Sigmoid colon (tissue), 7 donors: ENCODE results near the gene STK33. TPM values are rescaled to one million over a fixed set of nuclear protein-coding genes. Genes with fewer than 3 reads are reported as not detected.

Experiments used
- DNase-seq: peaks from one replicate; pipeline ENCODE4 v3.0.0-alpha.2; 2019
- H3K27ac ChIP-seq, 4 donors: fragments of 200-600 bp; sonication (generic); one replicate each; pipeline ENCODE4 v1.5.1; 2016 to 2019; ENCODE audit warnings: mild to moderate bottlenecking in 1 of 4
- H3K27me3 ChIP-seq, 3 donors: fragments of 200-600 bp; sonication (generic); one replicate each; pipeline ENCODE4 v1.5.1; 2019; ENCODE audit warnings: mild to moderate bottlenecking in 1 of 3
- H3K36me3 ChIP-seq, 4 donors: fragments of 200-600 bp; sonication (generic); one replicate each; pipeline ENCODE4 v1.5.1; 2016 to 2019
- H3K4me1 ChIP-seq, 4 donors: fragments of 200-600 bp; sonication (generic); one replicate each; pipeline ENCODE4 v1.5.1; 2017 to 2019
- H3K4me3 ChIP-seq, 4 donors: fragments of 200-600 bp; sonication (generic); one replicate each; pipeline ENCODE4 v1.5.1; 2017 to 2019; ENCODE audit warnings: mild to moderate bottlenecking in 2 of 4, moderate library complexity in 1 of 4
- H3K9me3 ChIP-seq, 4 donors: fragments of 200-600 bp in 3 of 4; sonication (generic) in 3 of 4; one replicate each; pipeline versions ENCODE4 v1.5.1 to v1.6.1; 2013 to 2019
- CTCF ChIP-seq, 4 experiments: fragments of 450-650 bp in 3 of 4; fragments of 200-600 bp in 1 of 4; IDR thresholded peaks; one replicate each; pipeline ENCODE4 v1.5.1; 2016 to 2019; ENCODE audit warnings: antibody characterized with exemption in 4 of 4, mild to moderate bottlenecking in 3 of 4, moderate library complexity in 2 of 4
- EP300 ChIP-seq, 4 donors: sonication (generic); formaldehyde crosslinking; IDR thresholded peaks; one replicate each; pipeline ENCODE4 v1.6.1; 2017; ENCODE audit warnings: antibody characterized with exemption in 4 of 4
- POLR2A ChIP-seq, 2 donors: fragments of 450-650 bp; IDR thresholded peaks; one replicate each; pipeline ENCODE4 v1.6.1; 2016; ENCODE audit warnings: antibody characterized with exemption in 2 of 2, mild to moderate bottlenecking in 2 of 2, moderate library complexity in 2 of 2
- POLR2AphosphoS5 ChIP-seq, 4 donors: sonication (generic); formaldehyde crosslinking; IDR thresholded peaks; one replicate each; pipeline ENCODE4 v1.6.1; 2017; ENCODE audit warnings: antibody characterized with exemption in 4 of 4
- WGBS, 2 donors: extraction: QIAGEN DNeasy Blood & Tissue Kit; methylation state at CpG; one replicate each; pipeline ENCODE4 v1.1.7; 2013; 5-methylcytosine and 5-hydroxymethylcytosine counted together
- intact Hi-C: fragments of 100-400 bp; cut with DNase I; formaldehyde crosslinking; loops from one replicate; pipeline ENCODE4 v1.15.1; 2023
- polyA plus RNA-seq, 3 donors: library from polyadenylated mRNA; stranded (reverse); fragments of 200-250 nt; gene quantifications; one replicate each; pipeline ENCODE4 v1.2.3, GENCODE V29; 2013
- total RNA-seq, 4 donors: library from RNA; depleted of rRNA; stranded (reverse); fragments of >200 nt; gene quantifications; one replicate each; pipeline ENCODE4 v1.1.0, GENCODE V29; 2016
- donor health status: healthy with polysubstance abuse.
- donor health status: Bipolar disorder and iron deficiency.
- donor health status: healthy.

Gene STK33
- total and polyA plus RNA-seq, 7 donors = 2.0 to 23.8 (median 20.6) TPM; not detected in 2

DNA sequence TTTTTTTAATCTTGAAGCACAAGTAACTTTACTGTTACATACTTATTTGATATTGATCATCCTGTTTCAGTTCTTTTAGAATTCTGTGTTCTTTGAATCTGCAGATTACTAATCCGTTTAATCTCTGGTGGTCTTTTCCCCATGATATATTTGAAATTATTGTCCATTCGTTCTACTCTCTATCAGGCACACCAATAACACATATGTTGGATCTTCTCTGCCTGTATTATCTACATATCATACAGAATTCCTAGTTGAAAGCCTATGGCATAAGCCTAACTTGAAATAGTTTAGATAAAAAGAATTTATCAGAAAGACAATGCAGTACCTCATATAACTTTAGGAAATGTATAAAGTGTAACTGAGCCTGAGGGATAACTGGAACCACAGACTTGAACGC, 32.6 kb downstream of the STK33 start:
- WGBS, 2 donors = 88% methylated on average over 3 of the region's 3 CpGs
- Histone ChIP-seq H3K36me3 (no peaks in the 10 kb centered on the region), H3K4me1 (peaks cover 0 to 2% (median under 1%) of the 10 kb centered on the region in 4 donors), H3K4me3 (no peak overlapping the region), H3K27me3 (no peaks in the 10 kb centered on the region), H3K9me3 (no peaks in the 10 kb centered on the region), H3K27ac (no peak overlapping the region)
- no peak for TF ChIP-seq POLR2A (IDR thresholded peaks at IDR 0.05)
- TF ChIP-seq POLR2AphosphoS5 (IDR thresholded peaks at IDR 0.05) = no peak
- no peak for TF ChIP-seq CTCF (IDR thresholded peaks at IDR 0.05)
- TF ChIP-seq EP300 (IDR thresholded peaks at IDR 0.05) = no peak
- intact Hi-C loops = no loop called here
- no peak for DNase-seq

- peaks cover 0 to 8% (median 3%) of the 10 kb centered on the region in 4 donors for H3K4me1 ChIP-seq
- TF ChIP-seq POLR2AphosphoS5 (IDR thresholded peaks at IDR 0.05) = no peak
- no peak for TF ChIP-seq EP300 (IDR thresholded peaks at IDR 0.05)
- TF ChIP-seq CTCF (IDR thresholded peaks at IDR 0.05) = no peak
- no peak for TF ChIP-seq POLR2A (IDR thresholded peaks at IDR 0.05)
- 89 to 93% methylated on average over 4 of the region's 4 CpGs for WGBS, 2 donors
- no peaks in the 10 kb centered on the region for H3K27me3 ChIP-seq
- intact Hi-C loops = no loop called here
- no peak overlapping the region for H3K4me3 ChIP-seq
- H3K27ac ChIP-seq = no peak overlapping the region
- no peaks in the 10 kb centered on the region for H3K9me3 ChIP-seq
- DNase-seq = no peak
- H3K36me3 ChIP-seq = no peaks in the 10 kb centered on the region
Measured at GRCh38 chr11:8558436-8558835, 35.6 kb downstream of the STK33 start.

- no peaks in the 10 kb centered on the region for H3K36me3 ChIP-seq
- H3K4me3 ChIP-seq = no peak overlapping the region
- 51 to 53% methylated on average over 4 of the region's 4 CpGs for WGBS, 2 donors
- no peak overlapping the region for H3K27ac ChIP-seq
- H3K4me1 ChIP-seq = peaks cover 0 to 8% (median 3%) of the 10 kb centered on the region in 4 donors
- TF ChIP-seq EP300 (IDR thresholded peaks at IDR 0.05) (no peak), POLR2AphosphoS5 (IDR thresholded peaks at IDR 0.05) (no peak), CTCF (IDR thresholded peaks at IDR 0.05) (no peak), POLR2A (IDR thresholded peaks at IDR 0.05) (no peak)
- intact Hi-C loops = no loop called here
- no peak for DNase-seq
- H3K9me3 ChIP-seq = peaks cover 0 to 2% (median 0%) of the 10 kb centered on the region in 4 donors
- H3K27me3 ChIP-seq = no peaks in the 10 kb centered on the region
Measured at GRCh38 chr11:8545698-8546366, 48.2 kb downstream of the STK33 start.

DNA sequence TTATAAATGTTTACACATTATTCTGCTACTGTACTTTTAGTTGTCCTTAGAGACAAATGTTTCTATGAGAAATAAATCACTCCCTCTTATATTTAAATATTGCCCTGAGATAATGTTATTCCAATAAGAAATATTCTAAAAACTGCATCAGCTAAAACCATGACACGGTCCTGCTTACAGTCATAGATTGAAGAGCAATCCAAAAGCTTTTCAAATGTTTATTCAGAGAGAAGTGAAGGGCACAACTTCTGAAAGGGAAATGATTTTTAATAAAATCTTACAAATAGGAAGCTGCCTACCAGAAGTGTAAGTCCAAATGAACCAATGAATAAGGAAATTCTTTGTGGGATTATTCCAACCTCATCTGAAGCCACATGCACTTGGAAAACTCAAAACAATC, 49.2 kb downstream of the STK33 start:
- no peak for DNase-seq
- Histone ChIP-seq H3K4me1 (peaks cover 0 to 8% (median 3%) of the 10 kb centered on the region in 4 donors), H3K27me3 (no peaks in the 10 kb centered on the region), H3K4me3 (no peak overlapping the region), H3K27ac (no peak overlapping the region), H3K36me3 (no peaks in the 10 kb centered on the region), H3K9me3 (peaks cover 0 to 2% (median 0%) of the 10 kb centered on the region in 4 donors)
- TF ChIP-seq EP300 (IDR thresholded peaks at IDR 0.05) (no peak), POLR2A (IDR thresholded peaks at IDR 0.05) (no peak), POLR2AphosphoS5 (IDR thresholded peaks at IDR 0.05) (no peak), CTCF (IDR thresholded peaks at IDR 0.05) (no peak)
- intact Hi-C loops = no loop called here
- WGBS, 2 donors = 73 to 85% methylated on average over 1 of the region's 1 CpG

- Histone ChIP-seq H3K9me3 (peaks cover 0 to 2% (median 0%) of the 10 kb centered on the region in 4 donors), H3K36me3 (no peaks in the 10 kb centered on the region), H3K27ac (no peak overlapping the region), H3K27me3 (no peaks in the 10 kb centered on the region), H3K4me3 (no peak overlapping the region), H3K4me1 (peaks cover 0 to 8% (median 3%) of the 10 kb centered on the region in 4 donors)
- intact Hi-C loops = no loop called here
- 60 to 77% methylated on average over 1 of the region's 1 CpG for WGBS, 2 donors
- no peak for TF ChIP-seq POLR2AphosphoS5 (IDR thresholded peaks at IDR 0.05)
- TF ChIP-seq CTCF (IDR thresholded peaks at IDR 0.05) = no peak
- TF ChIP-seq POLR2A (IDR thresholded peaks at IDR 0.05) = no peak
- TF ChIP-seq EP300 (IDR thresholded peaks at IDR 0.05) = no peak
- no peak for DNase-seq
Measured at GRCh38 chr11:8543278-8543677, 50.8 kb downstream of the STK33 start.
